A549 treated with GW870086 at 1 μM for 4 hours (cell line): ENCODE results near the gene BLID. TPM values are rescaled to one million over a fixed set of nuclear protein-coding genes. Genes with fewer than 3 reads are reported as not detected.

ENCODE experiments used
- total RNA-seq: library from RNA; stranded (reverse); fragments of 200-300 nt; extraction: Qiagen RNA extraction; gene quantifications from 5 replicates; pipeline ENCODE4 v1.2.3, GENCODE V29; 2022; ENCODE audit warnings: low read depth

Gene BLID, protein sequence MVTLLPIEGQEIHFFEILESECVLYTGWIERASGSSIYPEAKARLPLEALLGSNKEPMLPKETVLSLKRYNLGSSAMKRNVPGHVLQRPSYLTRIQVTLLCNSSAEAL
- 0.16 to 0.17 TPM in 2 of 5 replicates, not detected in the others for total RNA-seq

DNA sequence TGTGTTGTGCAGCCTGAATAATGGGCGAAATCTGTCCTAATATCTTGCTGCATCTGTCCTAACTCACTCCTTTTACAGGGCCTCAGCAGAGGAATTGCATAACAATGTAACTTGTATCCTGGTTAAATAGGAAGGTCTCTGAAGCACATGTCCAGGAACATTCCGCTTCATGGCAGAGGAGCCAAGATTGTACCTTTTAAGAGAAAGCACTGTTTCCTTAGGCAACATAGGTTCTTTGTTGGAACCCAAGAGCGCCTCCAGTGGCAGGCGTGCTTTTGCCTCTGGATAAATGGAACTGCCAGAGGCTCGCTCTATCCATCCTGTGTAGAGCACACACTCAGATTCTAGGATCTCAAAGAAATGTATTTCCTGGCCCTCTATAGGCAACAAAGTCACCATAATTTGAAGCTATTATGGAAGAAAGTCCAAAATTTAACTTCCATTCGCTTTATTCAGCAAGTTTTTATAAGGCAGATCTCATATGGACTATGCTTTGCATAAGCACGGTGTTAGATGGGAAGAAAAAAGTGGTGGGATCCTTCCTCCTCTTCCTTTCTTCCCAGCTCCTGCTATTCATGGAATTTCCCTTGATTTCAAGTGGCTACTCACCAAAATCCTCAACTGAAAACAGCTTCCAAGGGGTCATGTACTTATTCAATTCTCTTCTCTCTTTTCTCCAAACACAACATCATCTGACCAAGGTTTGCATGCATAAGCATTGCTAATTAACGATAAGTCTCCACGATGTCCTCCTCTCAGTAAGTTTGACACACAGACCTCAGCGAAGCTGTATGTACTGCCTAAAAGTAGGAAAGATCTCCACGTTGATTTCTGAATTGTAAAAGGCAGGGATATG lies at the start of gene BLID:
BLID (minus strand) TSS at position 692 of the 856 bp plus-strand sequence; CDS start at position 399, 293 bp downstream.

